GM15510 (cell line): Measurements from ENCODE around the gene MRPL46.

Experiments used
- POLR2A ChIP-seq: IDR thresholded peaks from 3 replicates; pipeline ENCODE4 v1.6.1; 2011; ENCODE audit warnings: borderline replicate concordance; ENCODE audit not compliant: insufficient read length; ENCODE audit errors: extremely low read depth

MRPL46 gene

GRCh38 chr15:88467073-88467934 lies at the start of gene MRPL46, which contains the start of gene MRPS11:
Gene MRPL46, minus strand, starts transcription at chr15:88467388. Its CDS starts 11 bp downstream, at chr15:88467377.
Gene MRPS11, plus strand, starts transcription at chr15:88467708. Its CDS starts 10 bp downstream, at chr15:88467718.
- TF ChIP-seq POLR2A = peak; percentile 64

- no peak for TF ChIP-seq POLR2A
Observed at GRCh38 chr15:88513195-88513594, 46.0 kb upstream of the MRPL46 start.

- no peak for TF ChIP-seq POLR2A
Observed at GRCh38 chr15:88512601-88513000, 45.4 kb upstream of the MRPL46 start.

- no peak for TF ChIP-seq POLR2A
Observed at GRCh38 chr15:88512078-88512477, 44.9 kb upstream of the MRPL46 start.

GRCh38 chr15:88511161-88511560 lies 44.0 kb upstream of the MRPL46 start:
- no peak for TF ChIP-seq POLR2A

- no peak for TF ChIP-seq POLR2A
Observed at GRCh38 chr15:88509964-88510363, 42.8 kb upstream of the MRPL46 start.

- no peak for TF ChIP-seq POLR2A
Observed at GRCh38 chr15:88509321-88509720, 42.1 kb upstream of the MRPL46 start.

GRCh38 chr15:88506628-88507027 lies 39.4 kb upstream of the MRPL46 start:
- no peak for TF ChIP-seq POLR2A

- TF ChIP-seq POLR2A = no peak
Observed at GRCh38 chr15:88505721-88506120, 38.5 kb upstream of the MRPL46 start.

GRCh38 chr15:88504445-88504844 lies 37.3 kb upstream of the MRPL46 start:
- no peak for TF ChIP-seq POLR2A

- no peak for TF ChIP-seq POLR2A
Observed at GRCh38 chr15:88498996-88499395, 31.8 kb upstream of the MRPL46 start.

GRCh38 chr15:88497109-88497765 lies 30.0 kb upstream of the MRPL46 start:
- TF ChIP-seq POLR2A = no peak

- TF ChIP-seq POLR2A = no peak
Observed at GRCh38 chr15:88493844-88494243, 26.7 kb upstream of the MRPL46 start.

- TF ChIP-seq POLR2A = no peak
Observed at GRCh38 chr15:88491158-88491557, 24.0 kb upstream of the MRPL46 start.

GRCh38 chr15:88490036-88490435 lies 22.8 kb upstream of the MRPL46 start:
- TF ChIP-seq POLR2A = no peak

- TF ChIP-seq POLR2A = no peak
Observed at GRCh38 chr15:88489321-88489720, 22.1 kb upstream of the MRPL46 start.

- no peak for TF ChIP-seq POLR2A
Observed at GRCh38 chr15:88487796-88488523, 20.8 kb upstream of the MRPL46 start.
